Stimulated activated CD4-positive, alpha-beta T cell treated with anti-CD3 and anti-CD28 coated beads, TNF-alpha, amount 100 ng/mL, for 24 hours (primary cell): Measurements from ENCODE around the gene CCDC92.

Experiments
- DNase-seq, 3 experiments: peaks; one replicate each; pipeline ENCODE4 v3.0.0-alpha.2; 2020; ENCODE audit warnings: low read depth in 3 of 3

Gene CCDC92

GRCh38 chr12:123889848-123890535 is 82.6 kb downstream of the CCDC92 start:
- no peak for DNase-seq

- DNase-seq, result no peak
These were observed 83.6 kb downstream of the CCDC92 start for GRCh38 chr12:123888989-123889388.

GRCh38 chr12:123886931-123887582 is 85.6 kb downstream of the CCDC92 start:
- DNase-seq, result no peak

- DNase-seq, result no peak
These were observed 86.4 kb downstream of the CCDC92 start for GRCh38 chr12:123886258-123886657.
